GM12875 (cell line): Measurements from ENCODE around the gene USB1.

Experiments
- H3K4me3 ChIP-seq: one replicate; pipeline ENCODE4 v1.5.1; 2011; ENCODE audit warnings: low read depth, low read length, control low read depth
- TF ChIP-seq, protein P1 (sequence below): IDR thresholded peaks from 2 replicates; pipeline ENCODE4 v1.5.1; 2011; ENCODE audit warnings: low read depth, mild to moderate bottlenecking, control low read depth, inconsistent platforms, low read length, moderate library complexity, borderline replicate concordance; ENCODE audit not compliant: insufficient read depth

Gene USB1

DNA sequence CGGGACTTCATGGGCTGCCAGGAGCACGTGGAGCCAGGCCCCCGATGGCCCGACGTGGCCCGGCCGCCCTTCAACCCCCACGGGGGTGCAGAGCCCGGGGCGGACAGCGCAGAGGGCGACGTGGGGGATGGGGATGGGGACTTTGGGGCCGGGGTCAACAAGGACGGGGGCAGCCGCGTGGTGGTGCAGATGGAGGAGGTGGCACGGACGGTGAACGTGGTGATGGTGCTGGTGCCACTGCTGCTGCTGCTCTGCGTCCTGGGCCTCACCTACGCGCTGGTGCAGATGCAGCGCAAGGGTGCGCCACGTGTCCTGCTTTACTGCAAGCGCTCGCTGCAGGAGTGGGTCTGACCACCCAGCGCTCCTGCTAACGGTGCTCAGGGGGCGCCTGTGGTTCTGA, 43.9 kb downstream of the USB1 start:
- TF ChIP-seq, protein P1, sequence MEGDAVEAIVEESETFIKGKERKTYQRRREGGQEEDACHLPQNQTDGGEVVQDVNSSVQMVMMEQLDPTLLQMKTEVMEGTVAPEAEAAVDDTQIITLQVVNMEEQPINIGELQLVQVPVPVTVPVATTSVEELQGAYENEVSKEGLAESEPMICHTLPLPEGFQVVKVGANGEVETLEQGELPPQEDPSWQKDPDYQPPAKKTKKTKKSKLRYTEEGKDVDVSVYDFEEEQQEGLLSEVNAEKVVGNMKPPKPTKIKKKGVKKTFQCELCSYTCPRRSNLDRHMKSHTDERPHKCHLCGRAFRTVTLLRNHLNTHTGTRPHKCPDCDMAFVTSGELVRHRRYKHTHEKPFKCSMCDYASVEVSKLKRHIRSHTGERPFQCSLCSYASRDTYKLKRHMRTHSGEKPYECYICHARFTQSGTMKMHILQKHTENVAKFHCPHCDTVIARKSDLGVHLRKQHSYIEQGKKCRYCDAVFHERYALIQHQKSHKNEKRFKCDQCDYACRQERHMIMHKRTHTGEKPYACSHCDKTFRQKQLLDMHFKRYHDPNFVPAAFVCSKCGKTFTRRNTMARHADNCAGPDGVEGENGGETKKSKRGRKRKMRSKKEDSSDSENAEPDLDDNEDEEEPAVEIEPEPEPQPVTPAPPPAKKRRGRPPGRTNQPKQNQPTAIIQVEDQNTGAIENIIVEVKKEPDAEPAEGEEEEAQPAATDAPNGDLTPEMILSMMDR, result no peak
- no peak overlapping the region for H3K4me3 ChIP-seq

DNA sequence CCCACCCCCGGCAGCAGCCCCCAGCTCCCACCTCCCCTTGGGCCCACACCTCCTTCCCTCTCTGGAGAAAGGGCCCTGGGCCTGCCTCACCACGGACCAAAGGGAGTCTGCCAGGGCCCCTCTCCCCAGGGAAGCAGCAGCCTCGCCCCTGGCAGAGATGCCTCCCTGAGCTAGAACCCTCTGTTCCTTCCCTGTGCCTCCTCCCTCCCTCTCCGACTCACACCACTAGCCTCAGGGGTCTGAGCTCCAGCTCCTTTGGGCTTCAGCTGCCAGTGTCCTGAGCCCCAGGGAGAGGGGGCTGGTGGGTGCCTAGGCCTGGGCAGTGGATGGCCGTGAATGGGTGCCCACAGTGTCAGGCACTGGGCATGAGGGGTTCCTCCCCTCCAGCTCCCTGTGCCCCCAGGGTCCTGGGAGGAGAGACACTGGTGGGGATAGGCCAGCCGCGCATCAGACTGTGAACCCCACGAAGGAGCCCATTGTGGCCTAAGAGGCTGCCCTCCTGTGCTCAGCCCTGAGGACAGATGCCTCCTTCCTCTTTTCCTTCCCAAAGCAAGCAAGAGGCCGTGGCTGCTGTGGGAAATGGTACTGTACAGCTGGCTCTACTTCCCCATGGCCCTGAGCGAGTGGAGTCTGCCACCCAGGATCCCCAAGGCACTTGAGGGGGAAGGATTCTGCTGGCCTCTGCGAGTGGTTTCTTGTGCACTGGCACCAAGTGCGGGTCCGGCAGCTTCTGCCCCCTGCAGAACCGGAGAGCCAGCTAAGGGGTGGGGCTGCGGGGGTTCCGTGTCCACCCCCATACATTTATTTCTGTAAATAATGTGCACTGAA, 45.1 kb downstream of the USB1 start:
- no peak overlapping the region for H3K4me3 ChIP-seq
- TF ChIP-seq, protein P1, result no peak

DNA sequence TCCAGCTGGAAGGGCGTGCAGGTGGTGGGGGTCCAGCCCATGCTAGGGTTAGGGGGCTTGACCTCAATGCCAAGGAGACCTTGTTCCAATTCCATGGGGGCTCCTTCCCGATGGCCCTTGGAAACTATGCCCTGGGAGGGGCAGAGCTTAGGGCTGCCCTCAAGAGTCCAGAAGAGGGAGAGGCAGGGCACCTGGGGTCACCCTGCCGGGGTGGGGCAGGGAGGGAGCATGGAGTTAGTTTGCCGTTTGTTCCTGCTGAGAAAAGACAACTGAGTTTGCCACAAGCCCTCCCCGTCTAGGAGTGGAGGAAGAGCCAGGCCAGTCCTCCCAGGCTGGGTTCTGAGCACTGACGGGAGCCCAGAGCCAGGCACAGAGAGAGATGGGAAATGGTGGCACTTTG, 45.7 kb downstream of the USB1 start:
- H3K4me3 ChIP-seq, result no peak overlapping the region
- TF ChIP-seq, protein P1, result no peak

GRCh38 chr16:58047557-58048348, 46.5 kb downstream of the USB1 start:
- no peak overlapping the region for H3K4me3 ChIP-seq
- TF ChIP-seq, protein P1, result no peak

DNA sequence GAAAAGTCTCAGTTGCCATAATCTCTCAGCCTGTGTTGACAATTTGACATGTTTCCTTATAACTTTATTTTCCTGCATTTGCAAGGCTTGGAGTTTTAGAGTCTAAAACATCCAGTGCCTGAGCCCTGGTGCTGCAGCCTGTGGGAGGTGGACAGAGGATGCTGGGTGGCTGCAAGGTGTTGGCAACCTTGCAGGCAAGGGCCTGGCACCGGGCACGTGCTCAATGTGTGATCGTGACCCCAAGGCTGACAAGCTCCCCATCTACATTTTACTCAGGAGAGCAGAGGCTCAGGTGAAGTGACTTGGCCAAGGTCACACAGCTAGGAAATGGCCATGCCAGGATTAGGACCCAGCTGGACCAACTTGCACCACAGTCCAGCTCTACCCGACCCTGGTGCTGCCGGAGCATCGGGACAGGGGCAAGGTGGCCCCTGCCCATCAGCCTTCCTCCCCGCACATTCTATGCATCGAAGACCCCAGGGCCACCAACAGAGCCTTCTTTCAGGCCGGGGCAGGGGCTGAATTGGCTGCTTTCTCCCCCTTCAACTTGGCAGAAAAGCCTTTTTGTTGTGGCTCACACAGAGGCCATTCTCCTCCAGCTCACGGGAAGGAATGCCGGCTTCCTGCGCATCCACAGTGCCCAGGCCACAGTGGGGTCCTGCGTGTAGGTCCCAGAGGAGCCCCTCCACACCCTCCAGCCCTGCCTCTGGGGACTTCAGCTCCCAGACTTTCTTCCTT, 47.5 kb downstream of the USB1 start:
- no peak overlapping the region for H3K4me3 ChIP-seq
- TF ChIP-seq, protein P1, result no peak

GRCh38 chr16:58049232-58050185, 48.3 kb downstream of the USB1 start:
- TF ChIP-seq, protein P1, result no peak
- H3K4me3 ChIP-seq, result no peak overlapping the region
